HG02759 (cell line): ENCODE measurements around the gene SPNS3.

Experiments used
- ATAC-seq: cut with Tn5 transposase; IDR thresholded peaks from one replicate; pipeline ENCODE4 v1.9.1; 2021; ENCODE audit warnings: mild to moderate bottlenecking, moderate library complexity; ENCODE audit not compliant: unreplicated experiment

Gene SPNS3

DNA sequence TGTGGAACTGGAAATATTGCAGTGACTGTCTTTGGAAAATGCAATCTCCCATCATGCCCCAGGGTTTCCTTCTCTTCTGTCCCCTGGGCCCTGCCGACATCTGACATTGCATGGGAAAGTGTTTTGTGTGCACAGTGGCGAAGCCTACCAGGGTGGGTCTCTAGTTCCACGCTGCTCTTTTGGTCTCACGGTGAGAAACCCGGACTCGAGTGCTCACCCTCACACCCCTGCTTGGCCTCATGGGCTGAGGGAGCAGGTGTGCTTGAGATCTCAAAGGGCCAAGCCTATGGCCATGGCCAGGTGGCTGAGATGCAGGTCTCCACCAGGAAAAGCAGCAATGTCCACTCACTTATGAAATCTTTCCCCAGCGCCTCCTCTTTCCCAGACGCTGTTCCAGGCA, 32.0 kb downstream of the SPNS3 start:
- ATAC-seq: no peak

DNA sequence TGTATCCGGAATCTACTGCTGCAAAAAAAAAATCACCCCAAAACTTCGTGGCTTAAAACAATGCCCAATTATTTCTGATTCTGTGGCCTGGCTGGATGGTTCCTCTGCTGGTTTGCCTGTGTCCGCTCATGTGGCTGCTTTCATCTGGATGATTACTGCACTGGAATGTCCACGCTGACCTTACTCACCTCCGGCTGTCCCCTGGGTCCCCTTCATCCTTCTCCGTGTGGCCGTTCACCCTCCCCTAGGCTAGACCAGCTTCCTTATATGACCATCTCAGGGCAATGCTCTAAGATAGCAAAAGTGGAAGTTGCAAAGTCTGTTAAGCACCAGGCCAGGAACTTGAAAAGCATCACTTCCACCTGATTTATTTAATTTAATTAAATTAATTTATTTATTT, 33.5 kb downstream of the SPNS3 start:
- no peak for ATAC-seq

DNA sequence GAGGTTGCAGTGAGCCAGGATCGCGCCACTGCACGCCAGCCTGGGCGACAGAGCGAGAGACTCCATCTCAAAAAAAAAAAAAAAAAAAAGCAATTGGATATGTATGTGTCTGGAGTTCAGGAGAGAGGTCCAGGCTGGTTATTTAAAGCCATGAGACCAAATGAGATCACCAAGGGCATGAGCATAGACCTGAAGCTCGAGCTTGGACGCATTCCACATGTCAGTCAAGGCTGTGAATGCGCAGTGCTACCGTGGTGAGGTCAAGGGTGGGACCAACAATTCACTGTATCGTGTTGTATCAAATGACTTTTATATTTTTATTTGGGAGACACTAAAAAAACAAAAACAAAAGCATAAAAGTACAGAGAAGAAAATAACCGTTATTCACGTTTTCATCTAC, 35.8 kb downstream of the SPNS3 start:
- no peak for ATAC-seq

GRCh38 chr17:4472286-4472685, 38.5 kb downstream of the SPNS3 start:
- no peak for ATAC-seq

GRCh38 chr17:4474093-4474492, 40.4 kb downstream of the SPNS3 start:
- ATAC-seq: no peak

GRCh38 chr17:4475001-4475400, 41.3 kb downstream of the SPNS3 start:
- ATAC-seq: no peak

DNA sequence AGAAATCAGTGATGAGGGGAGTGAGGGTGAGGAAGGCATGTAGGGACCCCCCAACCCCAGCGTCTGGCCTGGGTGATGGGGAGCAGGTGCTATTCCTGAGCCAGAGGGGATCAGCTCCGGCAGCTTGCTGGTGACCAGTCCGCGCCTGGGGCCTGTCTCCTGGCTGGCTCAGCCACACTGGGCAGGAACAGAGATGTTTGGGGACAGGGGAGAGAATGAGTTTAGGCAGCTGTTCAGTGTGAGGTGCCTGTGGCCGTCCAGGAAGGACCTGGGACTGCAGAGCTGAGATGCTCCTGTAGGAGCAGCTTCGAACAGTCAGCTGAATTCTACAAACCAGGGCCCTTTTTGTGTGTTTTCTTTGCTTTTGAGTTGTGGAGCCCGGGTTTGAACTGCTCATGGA, 41.7 kb downstream of the SPNS3 start:
- no peak for ATAC-seq

- no peak for ATAC-seq
Observed at GRCh38 chr17:4476017-4476416, 42.3 kb downstream of the SPNS3 start.

- no peak for ATAC-seq
Observed at GRCh38 chr17:4476511-4477070, 42.9 kb downstream of the SPNS3 start.

- no peak for ATAC-seq
Observed at GRCh38 chr17:4477255-4477791, 43.6 kb downstream of the SPNS3 start.

GRCh38 chr17:4478318-4478830, 44.6 kb downstream of the SPNS3 start:
- no peak for ATAC-seq

DNA sequence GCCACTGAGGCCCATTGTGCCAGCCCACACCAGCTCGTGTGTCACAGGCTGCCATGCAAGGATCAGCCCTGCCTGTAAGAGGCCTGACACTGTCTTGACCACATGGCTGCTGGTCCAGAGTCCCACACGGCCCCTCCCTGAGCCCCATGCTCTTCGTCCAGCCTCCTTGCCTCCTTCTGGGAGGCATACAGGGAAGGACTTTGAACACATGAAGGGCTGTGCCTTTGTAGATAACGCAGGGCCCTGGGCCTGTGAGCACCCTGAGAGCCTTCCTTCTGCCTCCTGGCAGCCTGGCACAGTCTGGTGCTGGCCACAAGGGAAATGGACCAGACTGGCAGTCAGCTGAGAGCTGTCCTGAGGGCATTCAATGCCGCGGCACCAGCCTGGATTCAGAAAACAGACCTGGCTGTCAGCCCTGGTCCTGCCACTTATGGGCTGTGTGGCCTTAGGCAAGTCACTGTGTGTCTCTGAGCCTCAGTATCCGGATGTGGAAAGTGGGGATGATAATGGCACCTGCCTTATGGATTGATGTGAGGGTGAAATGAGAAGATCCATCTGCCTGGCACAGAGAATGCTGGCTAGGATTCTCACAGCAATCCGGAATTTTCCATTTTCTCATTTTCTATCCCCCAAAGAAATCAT, 45.7 kb downstream of the SPNS3 start:
- no peak for ATAC-seq

- ATAC-seq: no peak
Observed at GRCh38 chr17:4479982-4480751, 46.4 kb downstream of the SPNS3 start.

DNA sequence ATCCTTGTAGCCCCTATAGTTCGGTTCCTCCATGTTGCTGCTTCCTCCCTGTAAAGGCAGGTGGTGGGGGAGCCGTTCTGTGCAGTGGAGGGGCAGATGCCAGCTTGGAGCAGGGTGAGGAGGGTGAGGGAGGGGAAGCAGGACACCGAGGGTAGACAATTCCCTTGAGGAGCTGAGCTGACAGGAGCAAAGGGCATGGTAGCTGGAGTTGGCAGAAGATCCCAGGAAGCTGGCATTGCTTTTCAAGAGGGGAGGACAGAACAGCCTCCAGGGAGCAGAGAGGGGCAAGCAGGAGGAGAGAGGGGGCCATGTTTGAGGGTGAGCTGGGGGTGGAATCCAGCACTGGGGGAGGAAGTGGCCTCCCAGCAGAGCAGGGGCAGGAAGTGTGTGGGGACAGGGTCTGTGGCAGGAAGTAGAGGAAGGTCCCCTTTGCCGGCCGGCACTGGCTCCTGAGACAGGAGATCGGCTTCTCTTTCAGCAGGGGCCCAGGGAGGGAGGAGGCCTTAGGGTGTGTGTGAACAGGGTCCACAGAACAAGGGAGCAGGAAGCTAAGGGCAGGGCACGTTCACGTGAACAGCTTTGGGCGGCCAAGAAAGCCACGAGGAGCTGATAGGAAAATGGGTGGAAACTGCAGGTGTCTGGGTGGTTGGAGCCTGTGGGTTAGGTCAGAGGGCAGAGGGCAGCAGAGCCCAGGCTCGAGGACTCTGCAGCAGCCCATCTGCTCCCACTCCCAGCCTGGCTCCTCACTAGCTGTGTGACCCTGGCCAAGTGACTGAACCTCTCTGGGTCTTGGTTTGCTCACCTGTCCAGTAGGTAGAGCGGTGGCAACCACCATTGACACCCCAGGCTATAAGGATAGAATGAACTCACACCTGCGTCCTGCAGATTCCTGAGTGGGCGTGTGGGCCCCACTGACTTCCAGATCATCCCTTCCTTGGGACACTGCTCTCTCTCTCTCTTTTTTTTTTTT, 47.5 kb downstream of the SPNS3 start:
- ATAC-seq: no peak

DNA sequence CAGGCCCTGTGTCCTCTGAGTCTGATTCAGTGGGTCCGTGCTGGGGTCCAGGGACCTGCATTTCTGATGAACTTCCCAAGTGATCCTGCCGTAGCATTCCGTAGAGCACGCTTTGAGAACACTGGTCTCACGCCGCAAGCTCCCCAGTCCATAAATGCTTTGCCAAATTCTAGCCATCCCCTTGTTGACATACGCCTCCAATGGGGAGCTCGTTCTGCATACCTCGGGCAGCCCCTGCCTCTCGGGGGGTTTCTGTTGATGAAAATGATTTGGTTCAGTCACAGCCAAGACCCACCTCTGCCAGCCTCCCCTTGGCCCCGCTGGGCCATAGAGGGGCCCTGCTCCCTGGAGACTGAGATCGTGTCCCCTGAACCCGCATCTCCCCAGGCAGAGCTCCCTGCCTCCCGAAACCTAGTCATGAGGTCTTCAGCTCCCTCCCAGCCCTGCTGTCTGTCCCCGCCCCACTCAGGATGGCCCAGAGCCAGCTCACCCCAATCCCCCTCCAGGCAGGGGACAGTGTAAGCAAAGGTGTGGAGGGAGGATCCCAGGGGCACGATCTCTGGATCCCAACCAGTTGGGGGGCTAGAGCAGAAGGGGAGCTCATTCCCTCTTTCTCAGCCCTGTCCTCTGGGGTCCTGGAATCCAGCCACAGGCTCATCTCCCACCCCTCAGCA, 48.7 kb downstream of the SPNS3 start:
- ATAC-seq: no peak

DNA sequence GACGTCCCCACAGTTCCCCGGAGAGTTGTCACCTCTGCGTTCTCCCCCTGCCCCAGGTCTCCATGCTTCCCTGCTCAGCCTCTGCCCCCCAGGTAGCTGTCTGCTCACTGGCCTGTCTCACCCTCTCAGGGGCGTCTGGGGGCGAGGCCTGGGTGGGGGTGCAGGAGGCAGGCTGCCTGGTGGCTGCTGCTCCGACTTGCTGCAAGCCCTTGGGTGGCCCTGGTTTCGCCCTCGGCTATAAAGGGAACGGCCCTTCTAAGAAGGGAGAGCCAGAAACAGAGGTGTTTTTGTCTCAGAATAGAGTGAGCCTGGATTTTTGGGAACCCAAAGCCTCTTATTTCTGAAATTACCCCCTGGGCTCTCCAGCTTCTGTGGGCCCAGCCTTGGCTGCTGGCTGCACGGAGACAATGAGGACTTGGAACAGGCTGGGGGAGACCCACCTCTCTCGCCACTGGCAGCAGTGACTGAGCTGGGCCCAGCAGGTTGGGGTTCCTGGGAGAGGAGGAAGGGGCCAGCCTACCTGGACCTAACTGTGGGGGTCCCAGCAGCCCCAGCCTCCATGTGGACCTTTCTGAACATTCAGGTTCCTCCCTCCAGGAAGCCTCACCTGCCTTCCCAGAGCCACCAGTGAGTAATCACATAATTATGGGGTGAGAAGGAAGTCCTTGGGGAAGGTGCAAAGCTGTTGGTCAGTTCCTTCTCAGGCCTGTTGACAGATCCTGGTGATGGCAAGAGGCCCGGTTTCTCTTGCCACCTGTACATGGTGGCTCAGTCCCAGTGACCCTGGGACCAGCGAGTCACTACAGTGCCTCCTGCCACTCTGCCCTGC, 49.5 kb downstream of the SPNS3 start:
- no peak for ATAC-seq

- ATAC-seq: no peak
Observed at GRCh38 chr17:4485676-4486646, 52.2 kb downstream of the SPNS3 start.

- ATAC-seq: no peak
Observed at GRCh38 chr17:4487296-4487695, 53.6 kb downstream of the SPNS3 start.
